HEK293 (cell line): Measurements from ENCODE around the gene RAET1G.

ENCODE experiments used
- CTCF ChIA-PET: fragments of 350-600 bp; formaldehyde crosslinking; extraction: SDS; loops from one replicate; lab custom pipeline; 2021; ENCODE audit warnings: antibody characterized with exemption; lab: Yijun Ruan, JAX
- POLR2A ChIA-PET: fragments of 300-600 bp; formaldehyde crosslinking; extraction: SDS; loops from one replicate; lab custom pipeline; 2020; ENCODE audit warnings: antibody characterized with exemption, inconsistent platforms; lab: Yijun Ruan, JAX
- H3K27ac ChIP-seq: fragments of 200-500 bp; sonication (Bioruptor generic); 2 replicates; pipeline ENCODE4 v1.5.1; 2014; ENCODE audit warnings: low read depth, low read length, control low read depth, inconsistent platforms; ENCODE audit errors: extremely low read depth
- H3K36me3 ChIP-seq, 2 experiments: fragments of 200-500 bp in 1 of 2; sonication (Bioruptor generic) in 1 of 2; 1 replicate in 1 of 2; 2 replicates in 1 of 2; pipeline ENCODE4 v1.5.1; 2014 to 2017; ENCODE audit warnings: inconsistent platforms in 2 of 2, low read length in 2 of 2; ENCODE audit not compliant: control insufficient read depth in 2 of 2, insufficient read depth in 1 of 2
- H3K4me1 ChIP-seq: fragments of 200-500 bp; sonication (Bioruptor generic); 2 replicates; pipeline ENCODE4 v1.5.1; 2014; ENCODE audit warnings: mild to moderate bottlenecking, low read length, inconsistent platforms; ENCODE audit not compliant: control insufficient read depth, insufficient read depth
- H3K4me3 ChIP-seq: 2 replicates; pipeline ENCODE4 v1.5.1; 2011; ENCODE audit warnings: low read depth, mild to moderate bottlenecking, control low read depth, low read length, moderate library complexity
- H3K9me3 ChIP-seq: fragments of 200-500 bp; sonication (Bioruptor generic); 2 replicates; pipeline ENCODE4 v1.5.1; 2014; ENCODE audit warnings: low read depth, low read length, inconsistent platforms; ENCODE audit not compliant: control insufficient read depth, insufficient read depth
- GLIS2 ChIP-seq: fragments of 450-650 bp; formaldehyde crosslinking; IDR thresholded peaks from 2 replicates; pipeline ENCODE4 v1.5.1; 2016; ENCODE audit warnings: missing biosample characterization, missing genetic modification characterization
- HIC1 ChIP-seq: fragments of 450-650 bp; formaldehyde crosslinking; IDR thresholded peaks from 2 replicates; pipeline ENCODE4 v1.5.1; 2016; ENCODE audit warnings: missing biosample characterization, missing genetic modification characterization
- PRDM4 ChIP-seq: fragments of 450-650 bp; formaldehyde crosslinking; IDR thresholded peaks from 2 replicates; pipeline ENCODE4 v1.5.1; 2017; ENCODE audit warnings: missing biosample characterization, missing genetic modification characterization
- SCRT2 ChIP-seq: fragments of 450-650 bp; formaldehyde crosslinking; IDR thresholded peaks from 2 replicates; pipeline ENCODE4 v1.5.1; 2016; ENCODE audit warnings: missing biosample characterization, missing genetic modification characterization
- YY2 ChIP-seq: fragments of 450-650 bp; formaldehyde crosslinking; IDR thresholded peaks from 2 replicates; pipeline ENCODE4 v1.5.1; 2016; ENCODE audit warnings: missing biosample characterization, missing genetic modification characterization
- ZIC2 ChIP-seq: fragments of 450-650 bp; formaldehyde crosslinking; IDR thresholded peaks from 2 replicates; pipeline ENCODE4 v1.5.1; 2016; ENCODE audit warnings: missing biosample characterization, missing genetic modification characterization
- ZNF121 ChIP-seq: fragments of 450-650 bp; formaldehyde crosslinking; IDR thresholded peaks from 2 replicates; pipeline ENCODE4 v1.5.1; 2016; ENCODE audit warnings: missing biosample characterization, missing genetic modification characterization
- ZNF132 ChIP-seq: fragments of 450-650 bp; formaldehyde crosslinking; IDR thresholded peaks from 2 replicates; pipeline ENCODE4 v1.5.1; 2017; ENCODE audit warnings: missing biosample characterization, missing genetic modification characterization, borderline replicate concordance
- ZNF202 ChIP-seq: fragments of 450-650 bp; formaldehyde crosslinking; IDR thresholded peaks from 2 replicates; pipeline ENCODE4 v1.5.1; 2016; ENCODE audit warnings: missing biosample characterization, missing genetic modification characterization, borderline replicate concordance
- ZNF26 ChIP-seq: fragments of 450-650 bp; formaldehyde crosslinking; IDR thresholded peaks from 2 replicates; pipeline ENCODE4 v1.5.1; 2016; ENCODE audit warnings: missing biosample characterization, missing genetic modification characterization
- ZNF280C ChIP-seq: fragments of 450-650 bp; formaldehyde crosslinking; IDR thresholded peaks from 2 replicates; pipeline ENCODE4 v1.5.1; 2016; ENCODE audit warnings: missing biosample characterization, missing genetic modification characterization
- ZNF335 ChIP-seq: fragments of 450-650 bp; formaldehyde crosslinking; conservative IDR thresholded peaks from 2 replicates; pipeline ENCODE4 v1.5.1; 2016; ENCODE audit warnings: missing biosample characterization, missing genetic modification characterization
- ZNF600 ChIP-seq: fragments of 450-650 bp; formaldehyde crosslinking; IDR thresholded peaks from 2 replicates; pipeline ENCODE4 v1.5.1; 2016; ENCODE audit warnings: missing biosample characterization, missing genetic modification characterization
- ZNF654 ChIP-seq: fragments of 450-650 bp; formaldehyde crosslinking; IDR thresholded peaks from 2 replicates; pipeline ENCODE4 v1.5.1; 2016; ENCODE audit warnings: low read depth, missing biosample characterization, missing genetic modification characterization
- ZNF670 ChIP-seq: fragments of 450-650 bp; formaldehyde crosslinking; IDR thresholded peaks from 2 replicates; pipeline ENCODE4 v1.5.1; 2016; ENCODE audit warnings: missing biosample characterization, missing genetic modification characterization, low read depth

The RAET1G gene

GRCh38 chr6:149961728-149962425 is 39.0 kb upstream of the RAET1G start (continued):
- TF ChIP-seq YY2 (tag by site-specific recombination) (no peak), ZNF132 (tag by site-specific recombination) (no peak), ZNF670 (tag by site-specific recombination) (no peak), ZNF335 (tag by site-specific recombination) (peak; percentile 54), ZNF280C (no peak), ZNF654 (tag by site-specific recombination) (peak; percentile 48), ZIC2 (no peak), SCRT2 (no peak), ZNF202 (tag by site-specific recombination) (no peak), ZNF121 (tag by site-specific recombination) (peak; percentile 57; the same call in 1 of the 2 replicates), HIC1 (no peak), ZNF26 (tag by site-specific recombination) (no peak), GLIS2 (peak; percentile 48; the same call in 1 of the 2 replicates)

- Histone ChIP-seq H3K36me3 (no peaks in the 10 kb centered on the region), H3K9me3 (no peaks in the 10 kb centered on the region), H3K27ac (no peak overlapping the region)
- CTCF ChIA-PET, result interaction anchor here (0.9 to 2.1 kb wide), 3 partner anchors 10 to 57 kb away, joined by 4 to 13 read pairs (median 10); no protein-coding TSS in a partner anchor
- POLR2A ChIA-PET, result interaction anchor here (0.6 kb wide), 1 partner anchor 639 kb away, joined by 3 read pairs; the partner anchor contains the start of gene PLEKHG1
- TF ChIP-seq ZNF600 (tag by site-specific recombination) (peak; percentile 63; the same call in 1 of the 2 replicates), PRDM4 (tag by site-specific recombination) (no peak)
- TF ChIP-seq, all 188 proteins: peak for 1
- H3K4me3 ChIP-seq, result no peak overlapping the region
- peaks cover 3% of the 10 kb centered on the region for H3K4me1 ChIP-seq
Measured at GRCh38 chr6:149960488-149960887, 37.6 kb upstream of the RAET1G start.
